Liver (tissue), 3 donors: ENCODE measurements around the gene BRMS1L.

ENCODE experiments used
- EGR1 ChIP-seq, 2 donors: IDR thresholded peaks; 2 replicates each; pipeline ENCODE4 v1.6.1; 2016 to 2018; ENCODE audit warnings: antibody characterized with exemption in 2 of 2, low read depth in 2 of 2
- FOXA1 ChIP-seq: IDR thresholded peaks from 2 replicates; pipeline ENCODE4 v1.6.1; 2016; ENCODE audit warnings: antibody characterized with exemption
- GABPA ChIP-seq, 2 donors: IDR thresholded peaks in 1 of 2; conservative IDR thresholded peaks in 1 of 2; 2 replicates each; pipeline ENCODE4 v1.6.1; 2016; ENCODE audit warnings: antibody characterized with exemption in 2 of 2, mild to moderate bottlenecking in 1 of 2, moderate library complexity in 1 of 2
- HNF4G ChIP-seq: IDR thresholded peaks from 2 replicates; pipeline ENCODE4 v1.6.1; 2016; ENCODE audit warnings: antibody characterized with exemption
- JUND ChIP-seq, 2 donors: IDR thresholded peaks; 2 replicates each; pipeline ENCODE4 v1.6.1; 2016; ENCODE audit warnings: antibody characterized with exemption in 2 of 2
- RAD21 ChIP-seq, 2 donors: IDR thresholded peaks; 2 replicates each; pipeline ENCODE4 v1.6.1; 2016; ENCODE audit warnings: antibody characterized with exemption in 2 of 2, mild to moderate bottlenecking in 2 of 2
- SP1 ChIP-seq: IDR thresholded peaks from 2 replicates; pipeline ENCODE4 v1.6.1; 2018; ENCODE audit warnings: antibody characterized with exemption, mild to moderate bottlenecking
- YY1 ChIP-seq: IDR thresholded peaks from 2 replicates; pipeline ENCODE4 v1.6.1; 2016; ENCODE audit warnings: antibody characterized with exemption, mild to moderate bottlenecking
- TF ChIP-seq, protein P1 (sequence below): fragments of 150-350 bp; IDR thresholded peaks from 2 replicates; pipeline ENCODE4 v1.5.1; 2017; ENCODE audit warnings: improper control_type of control experiment, low read depth, low read length; ENCODE audit not compliant: missing input control
- TF ChIP-seq, protein P2 (sequence below): IDR thresholded peaks from 2 replicates; pipeline ENCODE4 v1.6.1; 2016; ENCODE audit warnings: antibody characterized with exemption, mild to moderate bottlenecking
- TF ChIP-seq, protein P3 (sequence below): IDR thresholded peaks from 2 replicates; pipeline ENCODE4 v1.6.1; 2016; ENCODE audit warnings: antibody characterized with exemption
- TF ChIP-seq, protein P4 (sequence below): IDR thresholded peaks from 2 replicates; pipeline ENCODE4 v1.6.1; 2016; ENCODE audit warnings: antibody characterized with exemption
- TF ChIP-seq, protein P5 (sequence below): IDR thresholded peaks from 2 replicates; pipeline ENCODE4 v1.6.1; 2016; ENCODE audit warnings: antibody characterized with exemption
- donor health status: healthy.
- donor health status: healthy.

DNA sequence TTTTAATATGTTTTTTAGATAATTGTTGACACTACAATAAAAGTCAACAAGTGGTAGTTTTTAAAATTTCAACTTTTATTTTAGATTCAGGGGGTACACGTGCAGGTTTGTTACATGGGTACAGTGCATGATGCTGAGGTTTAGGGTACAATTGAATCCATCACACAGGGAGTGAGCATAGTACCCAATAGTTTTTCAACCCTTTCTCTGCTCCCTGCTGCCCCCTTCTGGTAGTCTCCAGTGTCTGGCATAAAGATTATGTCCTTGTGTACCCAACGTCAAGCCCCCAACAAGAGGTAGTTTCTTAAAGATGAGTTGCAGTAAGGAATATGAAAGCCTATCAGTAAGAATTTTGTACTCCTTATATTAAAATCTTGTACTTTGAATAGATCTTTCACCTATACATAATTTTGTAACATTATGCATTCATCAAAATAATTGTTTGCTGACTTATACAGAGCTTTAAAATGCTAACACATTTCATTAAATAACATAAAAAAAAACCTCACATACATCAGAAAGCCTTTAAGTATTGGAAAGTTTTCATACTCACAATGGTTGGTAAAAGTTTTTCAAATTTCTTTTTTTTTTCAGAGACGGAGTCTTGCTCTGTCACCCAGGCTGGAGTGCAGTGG, 11.7 kb upstream of the BRMS1L start:
- TF ChIP-seq, protein P1, sequence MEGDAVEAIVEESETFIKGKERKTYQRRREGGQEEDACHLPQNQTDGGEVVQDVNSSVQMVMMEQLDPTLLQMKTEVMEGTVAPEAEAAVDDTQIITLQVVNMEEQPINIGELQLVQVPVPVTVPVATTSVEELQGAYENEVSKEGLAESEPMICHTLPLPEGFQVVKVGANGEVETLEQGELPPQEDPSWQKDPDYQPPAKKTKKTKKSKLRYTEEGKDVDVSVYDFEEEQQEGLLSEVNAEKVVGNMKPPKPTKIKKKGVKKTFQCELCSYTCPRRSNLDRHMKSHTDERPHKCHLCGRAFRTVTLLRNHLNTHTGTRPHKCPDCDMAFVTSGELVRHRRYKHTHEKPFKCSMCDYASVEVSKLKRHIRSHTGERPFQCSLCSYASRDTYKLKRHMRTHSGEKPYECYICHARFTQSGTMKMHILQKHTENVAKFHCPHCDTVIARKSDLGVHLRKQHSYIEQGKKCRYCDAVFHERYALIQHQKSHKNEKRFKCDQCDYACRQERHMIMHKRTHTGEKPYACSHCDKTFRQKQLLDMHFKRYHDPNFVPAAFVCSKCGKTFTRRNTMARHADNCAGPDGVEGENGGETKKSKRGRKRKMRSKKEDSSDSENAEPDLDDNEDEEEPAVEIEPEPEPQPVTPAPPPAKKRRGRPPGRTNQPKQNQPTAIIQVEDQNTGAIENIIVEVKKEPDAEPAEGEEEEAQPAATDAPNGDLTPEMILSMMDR: peak; percentile 63
- TF ChIP-seq SP1 (no peak), YY1 (no peak), EGR1 (IDR thresholded peaks at IDR 0.05; ENCODE audit: low read depth in 2 of 2) (no peak), HNF4G (no peak), JUND (IDR thresholded peaks at IDR 0.05) (no peak), FOXA1 (no peak), RAD21 (IDR thresholded peaks at IDR 0.05) (peak; percentile 69 to 81), GABPA (IDR thresholded peaks at IDR 0.05 in 1 of 2, conservative IDR thresholded peaks at IDR 0.05 in 1 of 2) (no peak)
- TF ChIP-seq, protein P2, sequence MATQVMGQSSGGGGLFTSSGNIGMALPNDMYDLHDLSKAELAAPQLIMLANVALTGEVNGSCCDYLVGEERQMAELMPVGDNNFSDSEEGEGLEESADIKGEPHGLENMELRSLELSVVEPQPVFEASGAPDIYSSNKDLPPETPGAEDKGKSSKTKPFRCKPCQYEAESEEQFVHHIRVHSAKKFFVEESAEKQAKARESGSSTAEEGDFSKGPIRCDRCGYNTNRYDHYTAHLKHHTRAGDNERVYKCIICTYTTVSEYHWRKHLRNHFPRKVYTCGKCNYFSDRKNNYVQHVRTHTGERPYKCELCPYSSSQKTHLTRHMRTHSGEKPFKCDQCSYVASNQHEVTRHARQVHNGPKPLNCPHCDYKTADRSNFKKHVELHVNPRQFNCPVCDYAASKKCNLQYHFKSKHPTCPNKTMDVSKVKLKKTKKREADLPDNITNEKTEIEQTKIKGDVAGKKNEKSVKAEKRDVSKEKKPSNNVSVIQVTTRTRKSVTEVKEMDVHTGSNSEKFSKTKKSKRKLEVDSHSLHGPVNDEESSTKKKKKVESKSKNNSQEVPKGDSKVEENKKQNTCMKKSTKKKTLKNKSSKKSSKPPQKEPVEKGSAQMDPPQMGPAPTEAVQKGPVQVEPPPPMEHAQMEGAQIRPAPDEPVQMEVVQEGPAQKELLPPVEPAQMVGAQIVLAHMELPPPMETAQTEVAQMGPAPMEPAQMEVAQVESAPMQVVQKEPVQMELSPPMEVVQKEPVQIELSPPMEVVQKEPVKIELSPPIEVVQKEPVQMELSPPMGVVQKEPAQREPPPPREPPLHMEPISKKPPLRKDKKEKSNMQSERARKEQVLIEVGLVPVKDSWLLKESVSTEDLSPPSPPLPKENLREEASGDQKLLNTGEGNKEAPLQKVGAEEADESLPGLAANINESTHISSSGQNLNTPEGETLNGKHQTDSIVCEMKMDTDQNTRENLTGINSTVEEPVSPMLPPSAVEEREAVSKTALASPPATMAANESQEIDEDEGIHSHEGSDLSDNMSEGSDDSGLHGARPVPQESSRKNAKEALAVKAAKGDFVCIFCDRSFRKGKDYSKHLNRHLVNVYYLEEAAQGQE: no peak
- TF ChIP-seq, protein P3, sequence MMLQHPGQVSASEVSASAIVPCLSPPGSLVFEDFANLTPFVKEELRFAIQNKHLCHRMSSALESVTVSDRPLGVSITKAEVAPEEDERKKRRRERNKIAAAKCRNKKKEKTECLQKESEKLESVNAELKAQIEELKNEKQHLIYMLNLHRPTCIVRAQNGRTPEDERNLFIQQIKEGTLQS: no peak
- TF ChIP-seq, protein P4, sequence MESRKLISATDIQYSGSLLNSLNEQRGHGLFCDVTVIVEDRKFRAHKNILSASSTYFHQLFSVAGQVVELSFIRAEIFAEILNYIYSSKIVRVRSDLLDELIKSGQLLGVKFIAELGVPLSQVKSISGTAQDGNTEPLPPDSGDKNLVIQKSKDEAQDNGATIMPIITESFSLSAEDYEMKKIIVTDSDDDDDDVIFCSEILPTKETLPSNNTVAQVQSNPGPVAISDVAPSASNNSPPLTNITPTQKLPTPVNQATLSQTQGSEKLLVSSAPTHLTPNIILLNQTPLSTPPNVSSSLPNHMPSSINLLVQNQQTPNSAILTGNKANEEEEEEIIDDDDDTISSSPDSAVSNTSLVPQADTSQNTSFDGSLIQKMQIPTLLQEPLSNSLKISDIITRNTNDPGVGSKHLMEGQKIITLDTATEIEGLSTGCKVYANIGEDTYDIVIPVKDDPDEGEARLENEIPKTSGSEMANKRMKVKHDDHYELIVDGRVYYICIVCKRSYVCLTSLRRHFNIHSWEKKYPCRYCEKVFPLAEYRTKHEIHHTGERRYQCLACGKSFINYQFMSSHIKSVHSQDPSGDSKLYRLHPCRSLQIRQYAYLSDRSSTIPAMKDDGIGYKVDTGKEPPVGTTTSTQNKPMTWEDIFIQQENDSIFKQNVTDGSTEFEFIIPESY: no peak
- TF ChIP-seq, protein P5, sequence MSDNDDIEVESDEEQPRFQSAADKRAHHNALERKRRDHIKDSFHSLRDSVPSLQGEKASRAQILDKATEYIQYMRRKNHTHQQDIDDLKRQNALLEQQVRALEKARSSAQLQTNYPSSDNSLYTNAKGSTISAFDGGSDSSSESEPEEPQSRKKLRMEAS: no peak
